ENCODE results near the gene ARPC4.

The ARPC4 gene

GRCh38 chr3:9792405-9793160 is at the start of gene ARPC4, which contains the start of gene TADA3:
ARPC4 (plus strand) TSS chr3:9793082; CDS start chr3:9793122, 40 bp downstream.
TADA3 (minus strand) TSS chr3:9792473; CDS start chr3:9791466, 1,007 bp downstream.
- TF ChIP-seq, protein P1, sequence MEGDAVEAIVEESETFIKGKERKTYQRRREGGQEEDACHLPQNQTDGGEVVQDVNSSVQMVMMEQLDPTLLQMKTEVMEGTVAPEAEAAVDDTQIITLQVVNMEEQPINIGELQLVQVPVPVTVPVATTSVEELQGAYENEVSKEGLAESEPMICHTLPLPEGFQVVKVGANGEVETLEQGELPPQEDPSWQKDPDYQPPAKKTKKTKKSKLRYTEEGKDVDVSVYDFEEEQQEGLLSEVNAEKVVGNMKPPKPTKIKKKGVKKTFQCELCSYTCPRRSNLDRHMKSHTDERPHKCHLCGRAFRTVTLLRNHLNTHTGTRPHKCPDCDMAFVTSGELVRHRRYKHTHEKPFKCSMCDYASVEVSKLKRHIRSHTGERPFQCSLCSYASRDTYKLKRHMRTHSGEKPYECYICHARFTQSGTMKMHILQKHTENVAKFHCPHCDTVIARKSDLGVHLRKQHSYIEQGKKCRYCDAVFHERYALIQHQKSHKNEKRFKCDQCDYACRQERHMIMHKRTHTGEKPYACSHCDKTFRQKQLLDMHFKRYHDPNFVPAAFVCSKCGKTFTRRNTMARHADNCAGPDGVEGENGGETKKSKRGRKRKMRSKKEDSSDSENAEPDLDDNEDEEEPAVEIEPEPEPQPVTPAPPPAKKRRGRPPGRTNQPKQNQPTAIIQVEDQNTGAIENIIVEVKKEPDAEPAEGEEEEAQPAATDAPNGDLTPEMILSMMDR (IDR thresholded peaks at IDR 0.05; ENCODE audit: low read length, missing control alignments) = no peak
- peak; percentile 97 for DNase-seq (ENCODE audit: low read depth)
- peak within 1 kb of the TSS; percentile 99 for H3K4me3 ChIP-seq (replicated peaks; ENCODE audit: low read depth, low read length)

DNA sequence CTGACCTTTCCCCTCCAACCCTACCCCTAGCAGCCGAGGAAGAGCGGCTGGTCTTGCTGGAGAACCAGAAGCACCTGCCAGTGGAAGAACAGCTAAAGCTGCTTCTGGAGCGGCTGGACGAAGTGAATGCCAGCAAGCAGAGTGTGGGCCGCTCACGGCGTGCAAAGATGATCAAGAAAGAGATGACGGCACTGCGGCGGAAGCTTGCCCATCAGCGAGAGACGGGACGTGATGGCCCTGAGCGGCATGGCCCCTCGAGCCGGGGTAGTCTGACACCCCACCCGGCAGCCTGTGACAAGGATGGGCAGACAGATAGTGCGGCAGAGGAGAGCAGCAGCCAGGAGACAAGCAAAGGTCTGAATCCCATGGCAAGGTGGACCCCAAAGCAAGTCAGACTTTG is 49.3 kb upstream of the ARPC4 start:
- TF ChIP-seq, protein P1 (IDR thresholded peaks at IDR 0.05; ENCODE audit: low read length, missing control alignments) = no peak

GRCh38 chr3:9744162-9744561 is 48.7 kb upstream of the ARPC4 start:
- no peak overlapping the region for H3K4me3 ChIP-seq (replicated peaks; ENCODE audit: low read depth, low read length)
- TF ChIP-seq, protein P1 (IDR thresholded peaks at IDR 0.05; ENCODE audit: low read length, missing control alignments) = no peak
- DNase-seq (ENCODE audit: low read depth) = no peak

More for the DNA sequence above, 49.3 kb upstream of the ARPC4 start:
- DNase-seq (ENCODE audit: low read depth) = no peak
- no peak overlapping the region for H3K4me3 ChIP-seq (replicated peaks; ENCODE audit: low read depth, low read length)

DNA sequence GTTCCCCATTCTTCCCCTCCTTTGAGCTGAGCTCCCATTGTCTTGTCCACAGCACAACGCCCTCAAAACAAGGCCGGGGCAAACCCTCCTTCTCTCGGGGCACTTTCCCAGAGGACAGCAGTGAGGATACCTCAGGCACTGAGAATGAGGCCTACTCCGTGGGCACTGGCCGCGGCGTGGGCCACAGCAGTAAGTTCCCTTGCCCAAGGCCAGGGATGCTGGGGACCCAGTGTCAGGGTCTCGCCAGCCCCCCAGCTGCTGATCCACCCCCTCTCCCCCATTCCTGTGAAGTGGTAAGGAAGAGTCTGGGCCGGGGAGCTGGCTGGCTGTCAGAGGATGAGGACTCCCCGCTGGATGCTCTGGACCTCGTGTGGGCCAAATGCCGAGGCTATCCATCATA is 47.4 kb upstream of the ARPC4 start:
- TF ChIP-seq, protein P1 (IDR thresholded peaks at IDR 0.05; ENCODE audit: low read length, missing control alignments) = no peak
- no peak overlapping the region for H3K4me3 ChIP-seq (replicated peaks; ENCODE audit: low read depth, low read length)
- no peak for DNase-seq (ENCODE audit: low read depth)

DNA sequence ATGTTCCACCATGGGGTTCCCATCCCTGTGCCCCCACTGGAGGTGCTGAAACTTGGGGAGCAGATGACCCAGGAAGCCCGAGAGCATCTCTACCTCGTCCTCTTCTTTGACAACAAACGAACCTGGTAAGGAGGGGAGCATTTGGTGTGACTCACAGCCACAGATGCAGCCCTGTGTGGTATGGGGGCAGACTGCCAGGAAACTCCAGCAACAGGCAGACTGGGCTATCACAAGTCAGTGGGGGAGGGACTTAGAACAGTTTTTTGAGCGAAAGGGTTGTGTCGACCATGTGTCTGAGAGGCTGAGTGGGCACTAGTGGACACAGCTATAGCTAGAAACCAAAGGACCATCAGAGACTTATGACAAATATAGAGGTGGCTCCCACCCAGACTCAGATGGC is 46.6 kb upstream of the ARPC4 start:
- H3K4me3 ChIP-seq (replicated peaks; ENCODE audit: low read depth, low read length) = no peak overlapping the region
- peak; percentile 92 for DNase-seq (ENCODE audit: low read depth)
- TF ChIP-seq, protein P1 (IDR thresholded peaks at IDR 0.05; ENCODE audit: low read length, missing control alignments) = no peak

DNA sequence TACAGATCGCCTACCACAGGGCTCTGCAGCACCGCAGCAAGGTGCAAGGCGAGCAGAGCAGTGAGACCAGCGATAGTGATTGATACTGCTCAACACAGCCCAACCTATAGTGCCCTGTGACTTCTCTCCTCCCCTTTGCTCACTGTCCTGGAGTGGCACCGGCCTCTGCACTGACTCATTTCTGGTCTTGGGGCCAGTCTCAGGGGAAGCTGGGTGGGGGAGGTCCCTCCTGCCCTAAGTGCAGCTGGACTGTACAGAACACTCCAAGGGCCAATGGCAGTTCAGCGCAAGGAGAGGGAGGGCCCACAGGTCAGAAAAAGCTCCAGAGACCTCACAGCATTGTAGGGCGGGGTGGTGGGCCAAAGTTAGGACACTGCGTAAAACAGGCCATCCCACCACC is 45.6 kb upstream of the ARPC4 start:
- H3K4me3 ChIP-seq (replicated peaks; ENCODE audit: low read depth, low read length) = no peak overlapping the region
- TF ChIP-seq, protein P1 (IDR thresholded peaks at IDR 0.05; ENCODE audit: low read length, missing control alignments) = no peak
- peak; percentile 63 for DNase-seq (ENCODE audit: low read depth)

GRCh38 chr3:9748031-9748430 is 44.9 kb upstream of the ARPC4 start:
- no peak for DNase-seq (ENCODE audit: low read depth)
- TF ChIP-seq, protein P1 (IDR thresholded peaks at IDR 0.05; ENCODE audit: low read length, missing control alignments) = no peak
- H3K4me3 ChIP-seq (replicated peaks; ENCODE audit: low read depth, low read length) = no peak overlapping the region
